ENCODE measurements around the gene SPPL2A.
A peak's percentile ranks its signal among the peaks of the same experiment; 100 is the strongest.

The SPPL2A gene

DNA sequence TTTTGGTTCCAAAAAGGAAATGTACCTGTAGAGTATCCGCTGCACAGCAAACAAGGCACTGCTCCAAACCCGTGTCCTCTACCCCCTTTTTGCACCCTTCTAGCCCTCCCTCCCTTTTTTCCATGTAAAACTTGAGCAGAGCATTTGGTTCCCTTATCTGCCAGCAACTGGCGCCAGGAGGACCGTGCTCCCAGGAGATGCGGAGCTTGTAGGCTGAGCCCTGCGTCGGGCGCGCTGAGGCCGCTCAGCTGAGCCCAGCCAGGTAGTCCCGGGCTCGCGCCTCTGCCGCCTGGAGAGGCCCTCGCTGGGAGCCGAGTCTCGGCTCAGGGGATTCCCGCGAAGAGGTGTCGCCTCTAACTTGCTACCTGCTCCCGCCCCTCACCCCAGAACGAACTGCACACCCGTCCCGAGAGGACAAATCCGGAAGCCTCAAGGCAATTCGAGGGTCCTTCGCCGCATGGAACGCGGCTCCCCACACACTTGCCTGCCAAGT lies 79.5 kb downstream of the SPPL2A start:
- DNase-seq: peak; percentile 71

DNA sequence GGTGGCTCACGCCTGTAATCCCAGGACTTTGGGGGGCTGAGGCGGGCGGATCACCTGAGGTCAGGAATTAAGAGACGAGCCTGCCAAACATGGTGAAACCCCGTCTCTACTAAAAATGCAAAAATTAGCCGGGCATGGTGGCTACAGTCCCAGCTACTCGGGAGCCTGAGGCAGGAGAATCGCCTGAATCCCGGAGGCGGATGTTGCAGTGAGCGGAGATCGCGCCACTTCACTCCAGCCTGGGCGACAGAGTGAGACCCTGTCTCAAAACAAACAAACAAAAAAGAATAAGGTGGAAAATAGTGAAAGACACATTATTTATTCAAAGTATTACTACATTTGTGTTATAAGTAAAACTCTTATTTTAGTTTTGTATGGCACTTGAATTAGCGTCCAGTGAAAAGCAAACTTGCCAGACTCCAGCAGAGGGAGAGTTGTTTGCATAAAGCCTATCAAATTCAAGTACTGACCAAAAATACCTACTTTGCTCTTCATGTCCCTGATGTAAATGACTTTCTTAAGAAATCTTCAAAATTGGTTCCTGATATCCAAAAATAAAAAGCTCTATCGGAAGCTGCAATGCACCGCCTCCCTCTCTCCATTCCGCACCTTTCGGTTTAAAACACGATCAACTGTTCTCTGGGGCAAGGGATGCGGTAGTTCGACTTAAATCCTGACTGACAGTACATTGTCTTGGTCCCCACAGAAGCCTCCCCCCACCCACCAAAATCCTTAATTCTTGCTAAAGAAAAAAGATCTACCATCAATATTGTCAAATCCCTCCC lies 80.1 kb downstream of the SPPL2A start:
- DNase-seq: no peak

DNA sequence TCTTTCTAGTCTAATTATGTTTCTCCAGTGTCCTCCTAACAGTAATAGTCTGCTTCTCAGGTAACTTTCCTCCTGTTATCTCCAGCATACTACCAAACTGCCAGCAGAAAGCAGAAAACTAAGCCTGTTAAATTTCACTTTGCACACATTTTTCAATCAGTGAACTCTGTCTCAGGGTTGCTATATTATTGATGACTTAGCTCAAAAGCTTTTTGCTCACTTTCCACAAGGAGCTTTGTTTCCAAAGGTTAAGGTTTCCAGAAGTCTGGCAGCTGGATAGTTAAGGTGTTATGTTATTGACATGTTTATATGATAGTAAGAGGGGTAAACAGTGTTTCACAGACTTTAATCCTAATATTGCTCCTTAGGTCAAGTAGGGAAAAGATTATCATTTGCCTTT lies 84.0 kb downstream of the SPPL2A start:
- no peak for DNase-seq

DNA sequence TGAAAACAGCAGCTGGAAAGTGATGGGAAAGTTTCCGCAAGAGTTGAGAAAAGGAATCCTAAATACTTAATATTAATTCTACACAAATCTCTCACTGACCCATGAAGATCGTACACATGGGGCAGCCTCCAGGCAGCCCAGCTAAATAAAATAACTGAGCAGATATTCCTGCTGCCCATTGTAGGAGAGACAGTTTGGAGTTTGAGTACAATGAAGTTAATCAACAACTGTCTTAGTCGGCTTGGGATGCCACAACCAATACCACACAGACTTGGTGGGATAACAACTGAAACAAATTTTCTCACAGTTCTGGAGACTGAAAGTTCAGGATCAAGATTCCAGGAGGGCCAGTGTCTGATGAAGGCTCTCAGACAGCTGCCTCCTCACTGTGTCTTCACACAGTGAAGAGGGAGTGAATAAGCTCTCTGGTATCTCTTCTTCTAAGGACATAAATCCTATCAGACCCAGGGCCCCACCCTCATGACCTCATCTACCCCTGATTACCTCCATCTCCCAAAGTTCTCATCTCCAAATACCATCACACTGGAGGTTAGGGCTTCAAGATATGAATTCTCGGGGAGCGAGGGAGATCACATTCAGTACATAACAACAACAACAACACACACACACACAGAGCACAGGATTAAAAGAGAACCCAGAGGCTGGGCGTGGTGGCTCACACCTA lies 88.6 kb downstream of the SPPL2A start:
- no peak for DNase-seq

DNA sequence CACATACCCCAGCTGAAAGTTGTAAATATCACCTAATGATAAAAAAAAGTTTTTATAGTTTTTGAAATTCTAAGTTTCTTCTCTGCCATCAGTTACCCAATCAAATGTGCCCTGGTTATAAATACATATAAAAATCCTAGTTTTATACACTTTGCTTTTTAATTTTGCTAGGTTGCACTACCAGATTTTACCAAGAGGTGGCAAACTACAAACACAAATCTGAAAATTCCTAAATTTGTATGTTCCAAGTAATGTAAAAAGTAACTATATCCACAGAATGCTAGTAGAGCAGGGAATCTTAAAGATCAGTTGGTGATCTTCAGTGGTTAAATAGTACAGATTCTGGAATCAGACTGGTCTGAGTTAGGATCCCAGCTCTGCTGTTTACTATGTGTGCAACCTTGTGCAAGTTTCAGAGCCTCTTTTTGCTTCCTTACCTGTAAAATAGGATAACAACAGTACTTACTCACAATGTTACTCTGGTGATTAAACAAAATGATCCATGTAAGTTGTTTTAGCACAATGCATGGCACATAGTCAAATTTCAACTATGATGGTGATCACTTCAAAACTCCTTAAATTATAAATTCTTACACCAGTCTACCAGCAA lies 89.9 kb downstream of the SPPL2A start:
- DNase-seq: no peak

DNA sequence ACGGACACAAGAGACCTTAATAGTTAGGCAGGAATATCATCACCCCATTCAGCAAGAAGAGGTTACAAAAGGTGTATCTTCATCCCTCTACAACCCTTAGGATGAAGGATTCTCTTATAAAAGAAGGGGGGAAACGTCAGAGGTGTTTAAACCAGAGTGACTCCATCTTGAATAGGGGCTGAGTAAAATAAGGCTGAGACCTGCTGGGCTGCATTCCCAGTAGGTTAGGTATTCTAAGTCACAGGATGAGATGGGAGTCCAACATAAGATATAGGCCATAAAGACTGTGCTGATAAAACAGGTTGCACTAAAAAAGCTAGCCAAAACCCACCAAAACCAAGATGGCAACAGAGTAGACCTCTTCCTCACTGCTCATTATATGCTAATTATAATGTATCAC lies 95.4 kb downstream of the SPPL2A start:
- no peak for DNase-seq

DNA sequence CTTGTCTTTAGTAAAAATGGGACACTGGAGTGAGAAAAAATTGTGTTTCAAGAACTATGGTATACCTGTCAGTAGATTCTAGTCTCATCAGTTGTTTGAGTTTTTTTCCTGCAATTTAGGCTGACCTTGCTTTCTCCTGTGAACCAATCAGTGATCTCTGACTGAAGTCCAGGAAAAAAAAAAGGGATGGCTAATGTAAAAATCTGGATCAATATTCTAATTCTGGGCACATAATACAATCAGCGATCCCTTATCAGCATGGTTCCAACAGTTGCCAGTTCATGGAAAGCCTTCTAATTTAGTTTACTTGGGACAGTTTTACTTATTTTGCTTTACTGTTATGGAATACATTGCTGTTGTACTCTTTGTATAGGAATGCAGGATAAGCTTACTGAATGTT lies 95.9 kb downstream of the SPPL2A start:
- no peak for DNase-seq

DNA sequence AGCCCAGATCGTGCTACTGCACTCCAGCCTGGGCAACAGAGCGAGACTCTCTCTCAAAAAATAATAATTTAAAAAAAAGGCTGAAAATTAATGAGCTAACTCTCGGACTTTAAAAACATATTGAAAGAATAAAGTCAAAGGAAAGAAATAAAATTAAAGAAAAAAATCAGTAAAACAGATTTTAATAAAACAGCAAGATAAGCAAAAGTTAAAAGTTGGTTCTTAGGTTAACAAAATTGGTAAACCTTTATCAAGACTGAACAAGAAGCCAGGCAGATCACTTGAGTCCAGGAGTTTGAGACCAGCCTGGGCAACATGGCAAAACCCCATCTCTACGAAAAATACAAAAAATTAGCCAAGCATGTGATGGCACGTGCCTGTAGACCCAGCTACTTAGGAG lies 99.6 kb downstream of the SPPL2A start:
- no peak for DNase-seq

DNA sequence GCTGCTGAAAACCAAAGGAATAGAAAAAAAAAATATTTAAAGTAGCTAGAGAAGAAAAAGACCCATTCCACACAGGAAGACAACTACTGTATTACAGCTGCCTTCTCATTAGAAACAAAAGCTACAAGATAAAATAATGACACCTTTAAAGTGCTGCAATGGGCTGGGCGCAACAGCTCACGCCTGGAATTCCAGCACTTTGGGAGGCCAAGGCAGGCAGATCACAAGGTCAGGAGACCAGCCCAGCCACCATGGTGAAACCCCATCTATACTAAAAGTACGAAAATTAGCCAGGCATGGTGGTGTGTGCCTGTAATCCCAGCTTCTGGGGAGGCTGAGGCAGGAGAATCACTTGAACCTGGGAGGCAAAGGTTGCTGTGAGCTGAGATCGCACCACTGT lies 110.0 kb downstream of the SPPL2A start:
- DNase-seq: no peak

DNA sequence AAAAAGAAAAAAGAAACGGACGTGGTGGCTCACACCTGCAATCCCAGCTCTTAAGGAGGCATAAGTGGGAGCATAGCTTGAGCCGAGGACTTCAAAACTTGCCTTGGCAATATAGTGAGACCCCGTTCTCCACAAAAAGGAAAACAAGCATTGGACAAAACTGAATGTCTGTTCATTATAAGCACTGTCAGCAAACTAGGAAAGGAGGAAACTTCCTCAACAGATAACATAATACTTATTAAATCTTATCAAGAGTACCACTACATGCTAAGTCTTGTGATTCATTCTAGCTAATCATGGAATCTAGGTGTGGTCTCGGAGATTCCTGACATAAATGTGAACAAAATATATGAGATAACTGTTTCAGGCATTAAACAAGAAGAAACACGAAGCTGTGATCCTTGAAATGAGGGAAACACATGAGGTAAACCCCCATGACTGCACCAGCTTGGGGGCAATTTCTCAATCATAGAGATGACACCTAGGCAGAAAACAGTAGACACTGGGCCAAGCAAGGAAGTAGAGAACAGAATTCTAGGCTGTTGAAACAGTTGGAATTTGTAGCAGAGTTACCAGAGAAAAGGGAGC lies 112.3 kb downstream of the SPPL2A start:
- DNase-seq: no peak

DNA sequence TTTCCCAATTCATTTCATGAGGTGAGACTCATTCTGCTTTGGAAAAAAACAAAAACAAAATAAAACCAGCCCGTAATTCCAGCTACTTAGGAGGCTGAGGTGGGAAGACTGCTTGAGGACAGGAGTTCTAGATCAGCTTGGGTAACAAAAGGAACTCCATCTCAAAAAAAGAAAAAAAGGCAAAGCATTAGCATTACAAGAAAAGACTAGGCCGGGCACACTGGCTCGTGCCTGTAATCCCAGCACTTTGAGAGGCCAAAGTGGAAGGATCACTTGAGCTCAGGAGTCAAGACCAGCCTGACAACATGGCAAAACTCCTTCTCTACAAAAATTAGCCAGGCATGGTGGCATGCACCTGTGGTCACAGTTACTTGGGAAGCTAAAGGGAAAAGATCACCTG lies 112.8 kb downstream of the SPPL2A start:
- DNase-seq: no peak
